Lower leg skin (tissue), 4 donors: ENCODE results near the gene CABP2. TPM values are rescaled to one million over a fixed set of nuclear protein-coding genes. Genes with fewer than 3 reads are reported as not detected.
A peak's percentile ranks its signal among the peaks of the same experiment; 100 is the strongest.
"Not testable (repeated sequence)": the region's sequence is repeated elsewhere in the genome, so short reads cannot be mapped to it uniquely, and the experiment has no call there.

Source experiments
- DNase-seq, 2 donors: peaks; one replicate each; pipeline ENCODE4 v3.0.0-alpha.2; 2019; ENCODE audit warnings: low spot score in 2 of 2
- H3K4me3 ChIP-seq: fragments of 200-600 bp; sonication (generic); 2 replicates; pipeline ENCODE4 v1.5.1; 2017; ENCODE audit warnings: mild to moderate bottlenecking, low read depth; ENCODE audit not compliant: poor library complexity, severe bottlenecking
- POLR2A ChIP-seq, 2 donors: fragments of 450-650 bp; IDR thresholded peaks; one replicate each; pipeline ENCODE4 v1.6.1; 2016 to 2017; ENCODE audit warnings: antibody characterized with exemption in 2 of 2, mild to moderate bottlenecking in 1 of 2, moderate library complexity in 1 of 2
- WGBS, 2 donors: methylation state at CpG; one replicate each; pipeline ENCODE4 v1.1.5; 2018; 5-methylcytosine and 5-hydroxymethylcytosine counted together
- intact Hi-C: fragments of 100-400 bp; cut with DNase I; formaldehyde crosslinking; loops from one replicate; pipeline ENCODE4 v1.15.0; 2023; ENCODE audit warnings: low total_unique reads
- microRNA-seq, 2 donors: library from miRNA; unstranded; fragments of <30 nt; microRNA quantifications; one replicate each; pipeline ENCODE4, GENCODE V29; 2016; ENCODE audit warnings: borderline replicate concordance in 2 of 2, borderline number of aligned reads in 1 of 2
- total RNA-seq, 4 donors: library from RNA; depleted of rRNA; stranded (reverse); fragments of >200 nt; gene quantifications; one replicate each; pipeline ENCODE4 v1.1.0, GENCODE V29; 2016
- TF ChIP-seq, protein P1 (sequence below), 3 donors: fragments of 450-650 bp; IDR thresholded peaks; one replicate each; pipeline ENCODE4 v1.5.1; 2016; ENCODE audit warnings: antibody characterized with exemption in 3 of 3, mild to moderate bottlenecking in 3 of 3, moderate library complexity in 2 of 3

The CABP2 gene
- total RNA-seq, 4 donors from 2014 or later = not detected

DNA sequence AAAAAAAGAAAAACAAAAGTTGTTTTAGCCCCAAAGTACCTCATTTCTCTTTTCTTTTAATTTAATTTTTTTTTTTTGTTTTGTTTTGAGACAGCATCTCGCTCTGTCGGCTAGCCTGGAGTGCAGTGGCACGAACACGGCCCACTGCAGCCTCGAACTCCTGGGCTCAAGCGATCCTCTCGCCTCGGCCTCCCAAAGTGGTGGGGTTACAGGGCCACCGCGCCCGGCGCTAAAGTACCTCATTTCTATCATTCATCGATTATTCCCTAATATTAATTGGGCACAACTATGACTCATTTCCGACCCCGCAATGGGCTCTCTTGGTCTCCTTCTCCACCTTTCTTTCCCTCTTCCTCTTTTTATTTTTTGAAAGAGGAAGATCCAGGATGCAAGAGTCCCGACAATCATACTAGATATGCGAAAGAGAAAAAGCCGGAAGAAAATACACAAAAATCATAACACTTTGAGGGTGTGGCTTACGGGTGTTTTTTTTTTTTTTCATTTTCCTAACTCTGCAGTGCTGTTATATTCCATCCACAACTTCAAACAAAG lies 40.9 kb downstream of the CABP2 start:
- no peak overlapping the region for H3K4me3 ChIP-seq
- no peak for DNase-seq
- intact Hi-C loops = no loop called here
- 31 to 45% methylated on average over 19 of the region's 19 CpGs for WGBS, 2 donors
- no peak for TF ChIP-seq POLR2A (IDR thresholded peaks at IDR 0.05)
- TF ChIP-seq, protein P1, sequence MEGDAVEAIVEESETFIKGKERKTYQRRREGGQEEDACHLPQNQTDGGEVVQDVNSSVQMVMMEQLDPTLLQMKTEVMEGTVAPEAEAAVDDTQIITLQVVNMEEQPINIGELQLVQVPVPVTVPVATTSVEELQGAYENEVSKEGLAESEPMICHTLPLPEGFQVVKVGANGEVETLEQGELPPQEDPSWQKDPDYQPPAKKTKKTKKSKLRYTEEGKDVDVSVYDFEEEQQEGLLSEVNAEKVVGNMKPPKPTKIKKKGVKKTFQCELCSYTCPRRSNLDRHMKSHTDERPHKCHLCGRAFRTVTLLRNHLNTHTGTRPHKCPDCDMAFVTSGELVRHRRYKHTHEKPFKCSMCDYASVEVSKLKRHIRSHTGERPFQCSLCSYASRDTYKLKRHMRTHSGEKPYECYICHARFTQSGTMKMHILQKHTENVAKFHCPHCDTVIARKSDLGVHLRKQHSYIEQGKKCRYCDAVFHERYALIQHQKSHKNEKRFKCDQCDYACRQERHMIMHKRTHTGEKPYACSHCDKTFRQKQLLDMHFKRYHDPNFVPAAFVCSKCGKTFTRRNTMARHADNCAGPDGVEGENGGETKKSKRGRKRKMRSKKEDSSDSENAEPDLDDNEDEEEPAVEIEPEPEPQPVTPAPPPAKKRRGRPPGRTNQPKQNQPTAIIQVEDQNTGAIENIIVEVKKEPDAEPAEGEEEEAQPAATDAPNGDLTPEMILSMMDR (IDR thresholded peaks at IDR 0.05) = no peak

DNA sequence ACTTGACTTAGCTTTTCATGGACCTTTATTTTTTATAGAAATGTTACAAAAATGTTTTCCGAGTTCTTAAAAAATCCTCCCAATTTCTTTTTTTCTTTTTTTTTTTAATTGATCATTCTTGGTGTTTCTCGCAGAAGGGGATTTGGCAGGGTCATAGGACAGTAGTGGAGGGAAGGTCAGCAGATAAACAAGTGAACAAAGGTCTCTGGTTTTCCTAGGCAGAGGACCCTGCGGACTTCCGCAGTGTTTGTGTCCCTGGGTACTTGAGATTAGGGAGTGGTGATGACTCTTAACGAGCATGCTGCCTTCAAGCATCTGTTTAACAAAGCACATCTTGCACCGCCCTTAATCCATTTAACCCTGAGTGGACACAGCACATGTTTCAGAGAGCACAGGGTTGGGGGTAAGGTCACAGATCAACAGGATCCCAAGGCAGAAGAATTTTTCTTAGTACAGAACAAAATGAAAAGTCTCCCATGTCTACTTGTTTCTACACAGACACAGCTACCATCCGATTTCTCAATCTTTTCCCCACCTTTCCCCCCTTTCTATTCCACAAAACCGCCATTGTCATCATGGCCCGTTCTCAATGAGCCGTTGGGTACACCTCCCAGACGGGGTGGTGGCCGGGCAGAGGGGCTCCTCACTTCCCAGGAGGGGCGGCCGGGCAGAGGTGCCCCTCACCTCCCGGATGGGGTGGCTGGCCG lies 45.7 kb downstream of the CABP2 start:
- intact Hi-C loops, DNase-seq, H3K4me3 ChIP-seq: not testable (repeated sequence)
- 76 to 78% methylated on average over 15 of the region's 16 CpGs for WGBS, 2 donors

DNA sequence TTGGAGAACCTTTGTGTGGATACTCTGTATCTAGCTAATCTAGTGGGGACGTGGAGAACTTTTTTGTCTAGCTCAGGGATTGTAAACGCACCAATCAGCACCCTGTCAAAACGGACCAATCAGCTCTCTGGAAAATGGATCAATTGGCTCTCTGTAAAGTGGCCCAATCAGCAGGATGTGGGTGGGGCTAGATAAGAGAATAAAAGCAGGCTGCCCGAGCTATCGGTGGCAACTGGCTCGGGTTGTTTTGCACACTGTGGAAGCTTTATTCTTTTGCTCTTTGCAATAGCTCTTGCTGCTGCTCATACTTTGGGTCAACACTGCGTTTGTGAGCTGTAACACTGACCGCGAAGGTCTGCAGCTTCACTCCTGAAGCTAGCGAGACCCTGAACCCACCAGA lies 46.6 kb downstream of the CABP2 start:
- intact Hi-C loops, DNase-seq, H3K4me3 ChIP-seq: not testable (repeated sequence)
- 82 to 88% methylated on average over 10 of the region's 10 CpGs for WGBS, 2 donors

DNA sequence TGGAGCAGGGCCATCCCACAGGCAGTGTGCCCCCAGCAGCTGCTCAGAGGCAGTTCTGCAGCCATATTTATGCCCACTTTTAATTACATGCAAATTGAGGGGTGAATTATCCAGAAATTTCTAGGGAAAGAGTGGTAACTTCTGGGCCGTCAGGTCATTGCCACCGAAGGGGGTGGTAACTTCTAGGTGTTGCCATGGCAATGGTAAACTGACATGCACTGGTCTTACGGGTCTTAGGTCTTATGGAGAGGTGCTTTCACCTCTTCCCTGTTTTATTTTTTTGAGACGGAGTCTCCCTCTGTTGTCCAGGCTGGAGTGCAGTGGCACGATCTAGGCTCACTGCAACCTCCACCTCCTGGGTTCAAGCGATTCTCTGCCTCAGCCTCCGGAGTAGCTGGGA lies 50.4 kb downstream of the CABP2 start:
- no peak for DNase-seq
- TF ChIP-seq, protein P1 (IDR thresholded peaks at IDR 0.05) = no peak
- TF ChIP-seq POLR2A (IDR thresholded peaks at IDR 0.05) = no peak
- intact Hi-C loops = no loop called here
- no peak overlapping the region for H3K4me3 ChIP-seq
- WGBS, 2 donors = 76 to 83% methylated on average over 7 of the region's 7 CpGs

DNA sequence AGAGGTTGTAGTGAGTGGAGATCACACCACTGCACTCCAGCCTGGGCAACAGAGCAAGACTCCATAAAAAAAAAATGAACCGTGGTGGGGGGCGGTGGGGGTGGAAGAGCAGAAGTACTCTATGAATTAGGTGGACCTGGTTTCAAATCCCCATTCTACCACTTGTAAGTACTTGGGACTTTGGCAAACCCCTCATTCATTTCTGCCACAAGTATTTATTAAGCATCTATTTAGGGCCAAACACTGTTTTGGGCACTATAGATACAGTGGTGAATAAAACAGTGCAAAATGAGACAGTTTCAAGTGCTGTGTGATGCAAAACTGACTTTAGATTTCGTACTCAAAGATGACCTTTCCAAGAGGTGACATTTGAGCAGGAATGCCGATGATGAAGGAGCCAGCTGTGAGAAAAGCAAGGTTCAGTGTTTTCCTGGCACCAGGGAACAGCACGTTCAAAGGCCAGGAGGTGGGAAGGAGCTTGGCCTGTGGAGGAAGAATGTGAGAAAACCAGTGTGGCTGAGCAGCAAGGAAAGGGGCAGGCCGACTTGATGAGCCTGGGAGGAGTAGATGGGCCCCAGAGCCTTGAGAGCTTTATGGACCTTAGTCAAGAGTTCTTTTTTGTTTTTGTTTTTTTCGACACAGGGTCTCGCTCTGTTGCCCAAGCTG lies 52.8 kb downstream of the CABP2 start:
- 80 to 88% methylated on average over 8 of the region's 8 CpGs for WGBS, 2 donors

DNA sequence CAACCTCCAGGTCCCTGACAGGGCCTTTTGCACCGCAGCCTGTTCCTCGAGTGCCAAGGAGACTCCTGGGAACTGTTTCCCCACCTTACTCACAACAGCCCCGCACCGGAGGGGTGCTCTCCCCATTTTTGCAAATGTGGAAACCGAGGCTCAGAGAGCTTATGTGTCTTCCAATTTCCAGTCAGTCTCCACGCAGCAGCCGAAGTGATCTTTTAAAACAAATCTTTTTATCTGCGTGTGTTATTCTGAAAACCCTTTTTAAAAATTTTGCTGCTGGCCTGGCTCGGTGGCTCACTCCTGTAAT lies 53.8 kb downstream of the CABP2 start:
- no peak for DNase-seq
- intact Hi-C loops = no loop called here
- no peak for TF ChIP-seq POLR2A (IDR thresholded peaks at IDR 0.05)
- TF ChIP-seq, protein P1 (IDR thresholded peaks at IDR 0.05) = no peak
- 4 to 11% methylated on average over 9 of the region's 9 CpGs for whole genome bisulfite sequencing, 2 donors
- H3K4me3 ChIP-seq = peak overlapping the region; percentile 33

More for the DNA sequence above, 52.8 kb downstream of the CABP2 start:
- no peak overlapping the region for H3K4me3 ChIP-seq
- intact Hi-C loops = no loop called here
- TF ChIP-seq, protein P1 (IDR thresholded peaks at IDR 0.05) = no peak
- TF ChIP-seq POLR2A (IDR thresholded peaks at IDR 0.05) = no peak
- DNase-seq = no peak

Small RNA genes lying within 50 kb of the gene (microRNA-seq; reads per million reads assigned to microRNA genes)
- 0 reads per million in 2 donors for gene MIR6752

Other genes with a start within 250 kb of the CABP2 start
- gene ANKRD13D, start 234.1 kb downstream of the CABP2 start, total RNA-seq = 10 to 100 TPM; 60.5 to 84.7 (median 72.8) TPM
- gene SSH3, start 219.9 kb downstream of the CABP2 start, total RNA-seq = 10 to 100 TPM; 58.6 to 71.0 (median 62.0) TPM
- gene POLD4, start 169.9 kb downstream of the CABP2 start, total RNA-seq = 100 to 1,000 TPM in 1 of 4 donors, 10 to 100 TPM in 3; 82.3 to 126 (median 86.4) TPM
- gene CLCF1, start 149.8 kb downstream of the CABP2 start, total RNA-seq = 1 to 10 TPM; 2.2 to 3.3 (median 2.5) TPM
- 10 to 100 TPM; 24.9 to 28.5 (median 27.2) TPM for gene RAD9A, start 131.5 kb downstream of the CABP2 start, total RNA-seq
- gene PPP1CA, start 121.6 kb downstream of the CABP2 start, total RNA-seq = 100 to 1,000 TPM; 101 to 160 (median 143) TPM
- 1 to 10 TPM in 2 of 4 donors, under 1 TPM in 2; 0.71 to 1.3 (median 0.97) TPM for gene TBC1D10C, start 119.4 kb downstream of the CABP2 start, total RNA-seq
- 1 to 10 TPM in 2 of 4 donors, under 1 TPM in 2; 0.30 to 1.5 (median 1.0) TPM for gene CARNS1, start 107.8 kb downstream of the CABP2 start, total RNA-seq
- 100 to 1,000 TPM; 154 to 264 (median 203) TPM for gene RPS6KB2, start 95.0 kb downstream of the CABP2 start, total RNA-seq
- gene PTPRCAP, start 85.8 kb downstream of the CABP2 start, total RNA-seq = 1 to 10 TPM; 1.6 to 2.9 (median 2.1) TPM
- gene CORO1B, start 80.0 kb downstream of the CABP2 start, total RNA-seq = 10 to 100 TPM; 40.1 to 79.5 (median 66.9) TPM
- gene GPR152, start 70.7 kb downstream of the CABP2 start, total RNA-seq = not detected
- gene CABP4, start 68.1 kb downstream of the CABP2 start, total RNA-seq = under 1 TPM in 2 of 4 donors, not detected in 2; 0.11 to 0.25 TPM
- gene TMEM134, start 54.2 kb downstream of the CABP2 start, total RNA-seq = 100 to 1,000 TPM; 202 to 374 (median 252) TPM
- gene AIP, start 40.4 kb downstream of the CABP2 start, total RNA-seq = 10 to 100 TPM; 38.7 to 52.5 (median 47.7) TPM
- 10 to 100 TPM in 3 of 4 donors, 1 to 10 TPM in 1; 7.3 to 19.9 (median 12.6) TPM for gene PITPNM1, start 18.1 kb downstream of the CABP2 start, total RNA-seq
- 10 to 100 TPM; 16.3 to 40.4 (median 27.8) TPM for gene CDK2AP2, start 15.3 kb downstream of the CABP2 start, total RNA-seq
- 1,000 to 10,000 TPM; 1,126 to 2,386 (median 2,019) TPM for gene GSTP1, start 60.4 kb upstream of the CABP2 start, total RNA-seq
- 100 to 1,000 TPM; 238 to 283 (median 269) TPM for gene NDUFV1, start 83.5 kb upstream of the CABP2 start, total RNA-seq
- gene NUDT8, start 106.5 kb upstream of the CABP2 start, total RNA-seq = 10 to 100 TPM; 42.1 to 89.4 (median 55.1) TPM
- not detected for gene TBX10, start 116.3 kb upstream of the CABP2 start, total RNA-seq
- 1 to 10 TPM in 1 of 4 donors, under 1 TPM in 1, not detected in 2; 0.34 to 1.3 TPM for gene ACY3, start 127.3 kb upstream of the CABP2 start, total RNA-seq
- 100 to 1,000 TPM; 127 to 221 (median 170) TPM for gene ALDH3B2, start 151.2 kb upstream of the CABP2 start, total RNA-seq